Mucosa of descending colon (tissue), 3 donors: ENCODE results near the gene MARS1. TPM values are rescaled to one million over a fixed set of nuclear protein-coding genes. Genes with fewer than 3 reads are reported as not detected.

Experiments
- ATAC-seq: fragments of 200-7000 bp; cut with Tn5 transposase; one replicate; pipeline ENCODE4 v1.9.1; 2020; ENCODE audit warnings: mild to moderate bottlenecking, moderate library complexity
- DNase-seq, 3 donors: peaks; one replicate each; pipeline ENCODE4 v3.0.0-alpha.2; 2020
- H3K36me3 ChIP-seq: fragments of 200-600 bp; one replicate; pipeline ENCODE4 v1.8.0; 2021; ENCODE audit warnings: low read depth, mild to moderate bottlenecking
- H3K4me1 ChIP-seq: fragments of 200-600 bp; one replicate; pipeline ENCODE4 v1.8.0; 2021; ENCODE audit warnings: low read depth, mild to moderate bottlenecking
- H3K4me3 ChIP-seq: fragments of 200-600 bp; one replicate; pipeline ENCODE4 v1.8.0; 2021; ENCODE audit warnings: mild to moderate bottlenecking
- H3K9me3 ChIP-seq: fragments of 200-600 bp; one replicate; pipeline ENCODE4 v1.8.0; 2021; ENCODE audit warnings: mild to moderate bottlenecking
- intact Hi-C, 2 donors: fragments of 100-400 bp; cut with DNase I in 1 of 2; cut with micrococcal nuclease in 1 of 2; formaldehyde crosslinking; loops; one replicate each; pipeline versions ENCODE4 v1.11.0 to v1.11.1; 2022; cut with DNase I, micrococcal nuclease
- total RNA-seq, 3 donors: library from RNA; stranded (reverse); fragmentation: NEBNext Ultra II Directional in 2 of 3; extraction: Animal tissue kit (Norgen Biotek cat#: 25700) in 2 of 3; gene quantifications; one replicate each; pipeline versions ENCODE4 v1.2.1 to v1.2.4, GENCODE V29; 2021 to 2023
- TF ChIP-seq, protein P1 (sequence below): fragments of 200-600 bp; IDR thresholded peaks from one replicate; pipeline ENCODE4 v1.8.0; 2022; ENCODE audit warnings: antibody characterized with exemption, mild to moderate bottlenecking
- donor health status: DM: no; HTN: no; CAD: no; lungs with moderate emphysema.
- donor health status: DM: no; HTN: no; CAD: no.
- donor health status: DM: no; HTN: yes; CAD: no.

MARS1 gene
- total RNA-seq, 3 donors from 2014 or later = 63.7 to 117 (median 94.7) TPM

DNA sequence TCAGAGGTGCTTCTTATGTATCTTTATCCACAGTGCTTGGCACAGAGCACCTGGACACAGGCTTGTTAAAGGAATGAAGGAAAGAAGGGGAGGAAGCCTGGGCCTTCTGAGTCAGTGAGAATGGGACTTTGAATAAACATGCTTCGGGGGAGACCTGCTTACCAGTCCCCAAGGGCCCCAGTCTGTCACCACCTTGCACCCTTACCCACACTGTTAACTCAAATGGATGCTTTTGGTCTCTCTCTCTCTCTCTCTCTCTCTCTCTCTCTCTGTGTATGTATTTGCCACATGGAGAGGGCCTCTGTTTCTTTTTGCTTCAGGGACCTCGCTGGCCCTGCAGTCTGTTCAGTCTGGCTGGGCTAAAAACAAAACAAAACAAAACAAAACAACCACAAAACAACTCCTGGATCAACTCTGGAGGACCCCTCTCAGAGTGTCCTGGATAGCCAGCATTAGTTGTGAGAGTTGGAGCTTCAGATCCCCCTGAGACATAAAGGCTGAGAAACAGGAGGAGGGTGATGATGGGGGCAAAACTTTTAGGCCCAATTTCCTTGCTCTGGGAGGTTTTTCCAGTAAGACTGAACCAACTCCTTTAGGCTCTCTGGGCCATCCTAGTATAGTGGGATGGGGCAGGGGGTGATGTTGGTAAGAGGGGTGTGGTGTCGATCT, 63.9 kb downstream of the MARS1 start:
- H3K4me1 ChIP-seq = peaks cover 2% of the 10 kb centered on the region
- DNase-seq (no peak), ATAC-seq (no peak)
- H3K4me3 ChIP-seq = no peak overlapping the region
- intact Hi-C loops = no loop called here
- TF ChIP-seq, protein P1, sequence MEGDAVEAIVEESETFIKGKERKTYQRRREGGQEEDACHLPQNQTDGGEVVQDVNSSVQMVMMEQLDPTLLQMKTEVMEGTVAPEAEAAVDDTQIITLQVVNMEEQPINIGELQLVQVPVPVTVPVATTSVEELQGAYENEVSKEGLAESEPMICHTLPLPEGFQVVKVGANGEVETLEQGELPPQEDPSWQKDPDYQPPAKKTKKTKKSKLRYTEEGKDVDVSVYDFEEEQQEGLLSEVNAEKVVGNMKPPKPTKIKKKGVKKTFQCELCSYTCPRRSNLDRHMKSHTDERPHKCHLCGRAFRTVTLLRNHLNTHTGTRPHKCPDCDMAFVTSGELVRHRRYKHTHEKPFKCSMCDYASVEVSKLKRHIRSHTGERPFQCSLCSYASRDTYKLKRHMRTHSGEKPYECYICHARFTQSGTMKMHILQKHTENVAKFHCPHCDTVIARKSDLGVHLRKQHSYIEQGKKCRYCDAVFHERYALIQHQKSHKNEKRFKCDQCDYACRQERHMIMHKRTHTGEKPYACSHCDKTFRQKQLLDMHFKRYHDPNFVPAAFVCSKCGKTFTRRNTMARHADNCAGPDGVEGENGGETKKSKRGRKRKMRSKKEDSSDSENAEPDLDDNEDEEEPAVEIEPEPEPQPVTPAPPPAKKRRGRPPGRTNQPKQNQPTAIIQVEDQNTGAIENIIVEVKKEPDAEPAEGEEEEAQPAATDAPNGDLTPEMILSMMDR = no peak
- H3K36me3 ChIP-seq = peaks cover 3% of the 10 kb centered on the region
- H3K9me3 ChIP-seq = no peaks in the 10 kb centered on the region

DNA sequence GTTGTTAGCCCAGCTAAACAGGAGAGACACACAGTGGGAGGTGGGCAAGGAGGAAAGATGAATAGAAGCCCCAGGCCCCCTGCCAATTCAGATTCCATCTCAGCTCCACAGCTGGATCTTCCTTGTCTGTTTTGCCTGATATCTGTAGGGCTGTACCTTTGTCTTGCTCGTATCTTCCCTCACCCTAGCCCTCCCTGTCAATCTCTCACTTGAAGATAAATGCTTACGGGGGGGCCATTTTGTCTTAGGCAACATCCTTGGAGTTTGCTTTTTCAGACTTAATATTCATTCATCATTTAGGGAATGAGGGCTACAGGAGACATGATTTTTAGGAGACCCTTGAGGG, 64.4 kb downstream of the MARS1 start:
- ATAC-seq (no peak), DNase-seq (no peak)
- intact Hi-C loops = no loop called here
- no peaks in the 10 kb centered on the region for H3K9me3 ChIP-seq
- H3K36me3 ChIP-seq = no peaks in the 10 kb centered on the region
- no peak overlapping the region for H3K4me3 ChIP-seq
- H3K4me1 ChIP-seq = peaks cover 2% of the 10 kb centered on the region
- TF ChIP-seq, protein P1 = no peak

DNA sequence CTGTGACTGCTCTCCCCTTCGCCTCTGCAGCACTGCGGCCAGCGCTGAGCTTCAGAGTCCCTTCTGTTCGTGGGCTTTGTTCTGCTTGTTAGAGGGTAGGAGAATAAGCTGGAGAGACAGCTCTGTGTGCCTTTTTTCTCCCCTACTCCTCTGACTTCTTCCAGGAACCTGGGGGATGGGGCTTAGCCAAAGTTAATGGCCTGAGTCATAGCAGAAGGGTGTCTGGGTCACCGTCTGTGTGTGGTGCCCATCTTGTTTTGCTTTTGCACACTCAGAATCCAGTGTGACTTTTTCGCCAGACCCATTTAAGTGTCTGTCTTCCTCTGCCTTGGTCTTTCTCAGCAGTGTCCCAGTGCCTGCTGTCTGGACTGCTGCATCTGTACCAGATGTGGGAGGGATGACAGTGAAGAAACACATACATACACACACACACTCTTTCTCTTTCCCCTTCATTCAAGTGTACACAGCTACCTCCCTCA, 65.0 kb downstream of the MARS1 start:
- intact Hi-C loops = no loop called here
- H3K4me3 ChIP-seq = no peak overlapping the region
- peaks cover 2% of the 10 kb centered on the region for H3K4me1 ChIP-seq
- no peak for ATAC-seq
- H3K9me3 ChIP-seq = no peaks in the 10 kb centered on the region
- no peaks in the 10 kb centered on the region for H3K36me3 ChIP-seq
- TF ChIP-seq, protein P1 = no peak
- DNase-seq = no peak

DNA sequence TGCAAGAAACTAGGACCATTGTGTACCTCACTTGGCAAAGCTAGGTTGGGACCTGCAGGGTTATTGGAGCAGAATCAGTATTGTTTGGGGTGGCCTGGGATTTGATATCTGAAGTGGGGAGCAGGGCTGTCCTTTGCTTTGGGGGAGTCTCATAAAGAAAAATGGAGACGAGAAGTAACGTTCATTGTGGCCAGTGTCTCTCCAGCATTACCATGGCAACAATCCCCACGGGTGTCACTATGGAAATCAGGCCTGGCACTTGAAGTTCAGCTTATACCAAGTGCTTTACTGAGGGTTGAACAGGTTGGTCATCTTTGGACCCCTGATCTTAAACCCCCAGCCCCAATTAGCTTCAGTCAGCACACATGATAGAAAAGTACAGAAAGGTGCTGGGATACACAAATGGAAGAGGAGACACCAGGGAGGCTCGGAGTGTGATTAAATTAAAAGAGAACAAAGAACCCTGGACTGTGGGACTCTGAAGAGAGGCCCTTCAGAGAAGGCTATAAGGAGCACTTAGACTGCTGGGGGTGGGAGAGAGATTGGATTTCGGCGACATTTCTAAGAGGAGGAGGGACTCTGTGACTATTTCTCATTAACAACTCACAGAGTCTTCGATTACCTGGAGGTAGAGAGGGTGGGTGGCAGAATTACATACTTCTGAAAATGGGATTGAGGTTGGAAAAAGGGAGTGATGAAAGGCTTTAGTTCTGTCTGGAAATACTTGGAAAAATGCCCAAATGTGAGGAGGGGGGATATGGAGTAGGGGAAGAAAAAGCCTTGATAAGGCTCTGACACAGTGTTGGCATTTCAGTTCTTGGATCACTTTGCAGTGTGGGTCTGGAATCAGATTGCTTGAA, 65.7 kb downstream of the MARS1 start:
- no peak for ATAC-seq

DNA sequence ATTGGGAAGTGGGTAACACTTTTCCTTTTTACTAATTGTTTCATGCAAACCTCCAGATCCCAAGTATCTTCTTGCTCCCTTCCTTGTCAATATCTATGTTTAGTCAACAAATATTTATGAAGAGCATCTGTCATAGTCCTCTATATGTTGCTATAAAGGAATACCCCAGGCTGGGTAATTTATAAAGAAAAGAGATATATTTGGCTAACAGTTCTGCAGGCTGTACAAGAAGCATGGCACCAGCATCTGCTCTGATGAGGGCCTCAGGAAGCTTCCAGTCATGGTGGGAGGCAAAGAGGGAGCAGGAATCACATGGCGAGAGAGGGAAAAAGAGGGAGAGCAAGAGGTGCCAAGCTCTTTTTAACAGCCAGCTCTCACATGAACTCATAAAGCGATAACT, 66.6 kb downstream of the MARS1 start:
- H3K36me3 ChIP-seq = no peaks in the 10 kb centered on the region
- no peaks in the 10 kb centered on the region for H3K9me3 ChIP-seq
- H3K4me1 ChIP-seq = peaks cover 2% of the 10 kb centered on the region
- no peak for DNase-seq
- intact Hi-C loops = no loop called here
- TF ChIP-seq, protein P1 = no peak
- H3K4me3 ChIP-seq = no peak overlapping the region
- no peak for ATAC-seq

More for the DNA sequence above, 65.7 kb downstream of the MARS1 start:
- no peak for DNase-seq
- H3K9me3 ChIP-seq = no peaks in the 10 kb centered on the region
- no peaks in the 10 kb centered on the region for H3K36me3 ChIP-seq
- H3K4me1 ChIP-seq = peaks cover 2% of the 10 kb centered on the region
- intact Hi-C loops = no loop called here
- TF ChIP-seq, protein P1 = no peak
- no peak overlapping the region for H3K4me3 ChIP-seq
